ENCODE data around the gene MARK2. TPM values are rescaled to one million over a fixed set of nuclear protein-coding genes. Genes with fewer than 3 reads are reported as not detected.

Gene MARK2
- polyA plus RNA-seq, 1 of the 3 experiments (the other 2 are of a cell fraction), result 18.8 TPM

DNA sequence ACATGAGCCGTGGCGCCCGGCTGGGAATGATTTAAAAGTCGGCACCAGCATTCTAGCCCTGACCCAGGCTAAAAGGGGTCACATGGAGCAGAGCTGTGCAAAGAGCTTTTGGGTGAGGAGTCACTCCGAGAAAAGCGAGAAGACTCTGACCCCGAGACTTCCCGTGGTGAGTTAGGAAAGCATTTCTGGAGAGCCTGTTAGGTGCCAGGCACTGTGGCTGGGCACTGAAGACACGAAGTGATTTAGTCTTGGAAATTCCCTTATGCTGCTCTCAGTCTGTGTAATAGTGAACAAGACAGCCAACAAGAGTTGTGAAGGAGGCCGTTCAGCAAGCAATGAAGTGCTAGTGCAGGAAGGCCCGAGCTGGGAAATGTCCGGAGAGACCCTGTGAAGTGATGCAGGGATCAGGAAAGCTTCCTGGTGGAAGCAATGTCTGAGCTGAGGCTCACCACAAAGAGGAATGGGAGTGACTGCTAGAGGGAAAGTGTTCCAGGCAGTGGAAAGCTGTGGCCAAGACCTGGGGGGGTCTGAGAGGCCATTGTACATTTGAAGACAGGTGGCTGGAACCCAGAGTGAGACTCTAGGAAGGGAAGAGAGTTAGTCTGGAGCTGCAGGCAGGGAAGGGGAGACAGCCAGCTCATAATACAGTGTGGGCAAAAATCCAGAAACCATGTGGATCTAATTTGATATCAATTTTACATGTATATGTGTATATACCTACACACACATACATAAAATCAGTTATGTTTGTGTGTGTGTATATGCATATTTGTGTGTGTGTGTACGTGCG is 31.6 kb downstream of the MARK2 start:
- TF ChIP-seq GATA2 (CRISPR knock-in tag; IDR thresholded peaks at IDR 0.05), result no peak
- TF ChIP-seq, protein P1, sequence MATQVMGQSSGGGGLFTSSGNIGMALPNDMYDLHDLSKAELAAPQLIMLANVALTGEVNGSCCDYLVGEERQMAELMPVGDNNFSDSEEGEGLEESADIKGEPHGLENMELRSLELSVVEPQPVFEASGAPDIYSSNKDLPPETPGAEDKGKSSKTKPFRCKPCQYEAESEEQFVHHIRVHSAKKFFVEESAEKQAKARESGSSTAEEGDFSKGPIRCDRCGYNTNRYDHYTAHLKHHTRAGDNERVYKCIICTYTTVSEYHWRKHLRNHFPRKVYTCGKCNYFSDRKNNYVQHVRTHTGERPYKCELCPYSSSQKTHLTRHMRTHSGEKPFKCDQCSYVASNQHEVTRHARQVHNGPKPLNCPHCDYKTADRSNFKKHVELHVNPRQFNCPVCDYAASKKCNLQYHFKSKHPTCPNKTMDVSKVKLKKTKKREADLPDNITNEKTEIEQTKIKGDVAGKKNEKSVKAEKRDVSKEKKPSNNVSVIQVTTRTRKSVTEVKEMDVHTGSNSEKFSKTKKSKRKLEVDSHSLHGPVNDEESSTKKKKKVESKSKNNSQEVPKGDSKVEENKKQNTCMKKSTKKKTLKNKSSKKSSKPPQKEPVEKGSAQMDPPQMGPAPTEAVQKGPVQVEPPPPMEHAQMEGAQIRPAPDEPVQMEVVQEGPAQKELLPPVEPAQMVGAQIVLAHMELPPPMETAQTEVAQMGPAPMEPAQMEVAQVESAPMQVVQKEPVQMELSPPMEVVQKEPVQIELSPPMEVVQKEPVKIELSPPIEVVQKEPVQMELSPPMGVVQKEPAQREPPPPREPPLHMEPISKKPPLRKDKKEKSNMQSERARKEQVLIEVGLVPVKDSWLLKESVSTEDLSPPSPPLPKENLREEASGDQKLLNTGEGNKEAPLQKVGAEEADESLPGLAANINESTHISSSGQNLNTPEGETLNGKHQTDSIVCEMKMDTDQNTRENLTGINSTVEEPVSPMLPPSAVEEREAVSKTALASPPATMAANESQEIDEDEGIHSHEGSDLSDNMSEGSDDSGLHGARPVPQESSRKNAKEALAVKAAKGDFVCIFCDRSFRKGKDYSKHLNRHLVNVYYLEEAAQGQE (IDR thresholded peaks at IDR 0.05; ENCODE audit: low read depth, low read length), result no peak
- TF ChIP-seq RAD21 (IDR thresholded peaks at IDR 0.05; ENCODE audit: low read length), result no peak
- TF ChIP-seq EP300 (IDR thresholded peaks at IDR 0.05; ENCODE audit: borderline replicate concordance in 1 of 2, low read depth in 1 of 2, low read length in 1 of 2), result no peak
- no peak for TF ChIP-seq EZH2phosphoT487 (IDR thresholded peaks at IDR 0.05; ENCODE audit: borderline replicate concordance, low read depth)
- TF ChIP-seq, protein P2, sequence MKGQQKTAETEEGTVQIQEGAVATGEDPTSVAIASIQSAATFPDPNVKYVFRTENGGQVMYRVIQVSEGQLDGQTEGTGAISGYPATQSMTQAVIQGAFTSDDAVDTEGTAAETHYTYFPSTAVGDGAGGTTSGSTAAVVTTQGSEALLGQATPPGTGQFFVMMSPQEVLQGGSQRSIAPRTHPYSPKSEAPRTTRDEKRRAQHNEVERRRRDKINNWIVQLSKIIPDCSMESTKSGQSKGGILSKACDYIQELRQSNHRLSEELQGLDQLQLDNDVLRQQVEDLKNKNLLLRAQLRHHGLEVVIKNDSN (IDR thresholded peaks at IDR 0.05; ENCODE audit: borderline replicate concordance, low read depth), result no peak
- TF ChIP-seq MXI1 (IDR thresholded peaks at IDR 0.05; ENCODE audit: low read depth, low read length), result no peak
- no peak for TF ChIP-seq NRF1 (IDR thresholded peaks at IDR 0.05; ENCODE audit: low read depth, low read length)
- no peak for TF ChIP-seq NFIC (IDR thresholded peaks at IDR 0.05; ENCODE audit: borderline replicate concordance)
- TF ChIP-seq TEAD4 (IDR thresholded peaks at IDR 0.05; ENCODE audit: borderline replicate concordance, insufficient read depth), result no peak
- no peak for TF ChIP-seq RXRA (IDR thresholded peaks at IDR 0.05; ENCODE audit: borderline replicate concordance, low read depth)
- no peak for TF ChIP-seq SMC3 (IDR thresholded peaks at IDR 0.05; ENCODE audit: low read depth, low read length)
- TF ChIP-seq, protein P3, sequence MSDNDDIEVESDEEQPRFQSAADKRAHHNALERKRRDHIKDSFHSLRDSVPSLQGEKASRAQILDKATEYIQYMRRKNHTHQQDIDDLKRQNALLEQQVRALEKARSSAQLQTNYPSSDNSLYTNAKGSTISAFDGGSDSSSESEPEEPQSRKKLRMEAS (IDR thresholded peaks at IDR 0.05; ENCODE audit: low read depth), result no peak
- TF ChIP-seq, protein P4, sequence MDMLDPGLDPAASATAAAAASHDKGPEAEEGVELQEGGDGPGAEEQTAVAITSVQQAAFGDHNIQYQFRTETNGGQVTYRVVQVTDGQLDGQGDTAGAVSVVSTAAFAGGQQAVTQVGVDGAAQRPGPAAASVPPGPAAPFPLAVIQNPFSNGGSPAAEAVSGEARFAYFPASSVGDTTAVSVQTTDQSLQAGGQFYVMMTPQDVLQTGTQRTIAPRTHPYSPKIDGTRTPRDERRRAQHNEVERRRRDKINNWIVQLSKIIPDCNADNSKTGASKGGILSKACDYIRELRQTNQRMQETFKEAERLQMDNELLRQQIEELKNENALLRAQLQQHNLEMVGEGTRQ (IDR thresholded peaks at IDR 0.05; ENCODE audit: borderline replicate concordance, low read depth, low read length), result no peak
- TF ChIP-seq, protein P5, sequence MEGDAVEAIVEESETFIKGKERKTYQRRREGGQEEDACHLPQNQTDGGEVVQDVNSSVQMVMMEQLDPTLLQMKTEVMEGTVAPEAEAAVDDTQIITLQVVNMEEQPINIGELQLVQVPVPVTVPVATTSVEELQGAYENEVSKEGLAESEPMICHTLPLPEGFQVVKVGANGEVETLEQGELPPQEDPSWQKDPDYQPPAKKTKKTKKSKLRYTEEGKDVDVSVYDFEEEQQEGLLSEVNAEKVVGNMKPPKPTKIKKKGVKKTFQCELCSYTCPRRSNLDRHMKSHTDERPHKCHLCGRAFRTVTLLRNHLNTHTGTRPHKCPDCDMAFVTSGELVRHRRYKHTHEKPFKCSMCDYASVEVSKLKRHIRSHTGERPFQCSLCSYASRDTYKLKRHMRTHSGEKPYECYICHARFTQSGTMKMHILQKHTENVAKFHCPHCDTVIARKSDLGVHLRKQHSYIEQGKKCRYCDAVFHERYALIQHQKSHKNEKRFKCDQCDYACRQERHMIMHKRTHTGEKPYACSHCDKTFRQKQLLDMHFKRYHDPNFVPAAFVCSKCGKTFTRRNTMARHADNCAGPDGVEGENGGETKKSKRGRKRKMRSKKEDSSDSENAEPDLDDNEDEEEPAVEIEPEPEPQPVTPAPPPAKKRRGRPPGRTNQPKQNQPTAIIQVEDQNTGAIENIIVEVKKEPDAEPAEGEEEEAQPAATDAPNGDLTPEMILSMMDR (IDR thresholded peaks at IDR 0.05), result no peak
- no peak for TF ChIP-seq POLR2AphosphoS5 (IDR thresholded peaks at IDR 0.05; ENCODE audit: low read depth, low read length)
- TF ChIP-seq, protein P6, sequence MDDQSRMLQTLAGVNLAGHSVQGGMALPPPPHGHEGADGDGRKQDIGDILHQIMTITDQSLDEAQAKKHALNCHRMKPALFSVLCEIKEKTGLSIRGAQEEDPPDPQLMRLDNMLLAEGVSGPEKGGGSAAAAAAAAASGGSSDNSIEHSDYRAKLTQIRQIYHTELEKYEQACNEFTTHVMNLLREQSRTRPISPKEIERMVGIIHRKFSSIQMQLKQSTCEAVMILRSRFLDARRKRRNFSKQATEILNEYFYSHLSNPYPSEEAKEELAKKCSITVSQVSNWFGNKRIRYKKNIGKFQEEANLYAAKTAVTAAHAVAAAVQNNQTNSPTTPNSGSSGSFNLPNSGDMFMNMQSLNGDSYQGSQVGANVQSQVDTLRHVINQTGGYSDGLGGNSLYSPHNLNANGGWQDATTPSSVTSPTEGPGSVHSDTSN (IDR thresholded peaks at IDR 0.05), result no peak
- no peak overlapping the region for H3K9ac ChIP-seq
- no peak overlapping the region; a peak in 1 of 4 replicates for H3K27ac ChIP-seq (ENCODE audit: low read depth in 2 of 2, low read length in 1 of 2)
- no peaks in the 10 kb centered on the region for H3F3A ChIP-seq (replicated peaks; ENCODE audit: insufficient read depth)
- ChIA-PET CTCF (interaction anchor here (1.0 to 5.4 kb wide), 5 partner anchors 12 to 102 kb away, joined by 3 to 23 read pairs (median 3); partner anchors contain the start of genes MARK2 and ZFTA), POLR2A (no interaction called here)
- H3K9me2 ChIP-seq, result no peaks in the 10 kb centered on the region
- H2AFZ ChIP-seq (ENCODE audit: low read depth), result no peak overlapping the region
- no peaks in the 10 kb centered on the region for H3K9me3 ChIP-seq
- no peak overlapping the region for H3K4me3 ChIP-seq (ENCODE audit: low read depth in 2 of 2, low read length in 1 of 2)
- H3K4me1 ChIP-seq (ENCODE audit: control insufficient read depth in 1 of 2, insufficient read depth in 2 of 2, low read depth in 1 of 2, low read length in 1 of 2), result peaks cover 25 to 34% of the 10 kb centered on the region in 2 experiments; a peak in 3 of 4 replicates
- H3K4me2 ChIP-seq, result no peak overlapping the region
- peaks cover 91% of the 10 kb centered on the region for H4K20me1 ChIP-seq (ENCODE audit: insufficient read depth)
- no peak for DNase-seq
- no peaks in the 10 kb centered on the region for H3K27me3 ChIP-seq (ENCODE audit: insufficient read depth)
- WGBS (ENCODE audit: low lambda C conversion rate), result 87% methylated on average over 14 of the region's 14 CpGs
- H3K79me2 ChIP-seq (ENCODE audit: insufficient read depth), result peaks cover 77% of the 10 kb centered on the region
- H3K36me3 ChIP-seq (replicated peaks in 1 of 2; ENCODE audit: control insufficient read depth in 1 of 2, insufficient read depth in 2 of 2, low read length in 1 of 2), result peaks cover 0 to 3% of the 10 kb centered on the region in 2 experiments

Data from SK-N-SH (cell line).